Activated naive CD4-positive, alpha-beta T cell treated with Interleukin-2 at 50 U/mL for 16 hours (primary cell): ENCODE measurements around the gene NUP98.
"Not testable (repeated sequence)": the region's sequence is repeated elsewhere in the genome, so short reads cannot be mapped to it uniquely, and the experiment has no call there.

ENCODE experiments used
- DNase-seq: peaks from one replicate; pipeline ENCODE4 v3.0.0-alpha.2; 2020

NUP98 gene

GRCh38 chr11:3666023-3666530, 131.3 kb downstream of the NUP98 start:
- no peak for DNase-seq

- no peak for DNase-seq
Measured at GRCh38 chr11:3665336-3666022, 131.9 kb downstream of the NUP98 start.

GRCh38 chr11:3664032-3664630, 133.2 kb downstream of the NUP98 start:
- no peak for DNase-seq

- DNase-seq = no peak
Measured at GRCh38 chr11:3662856-3663255, 134.5 kb downstream of the NUP98 start.

GRCh38 chr11:3660960-3661359, 136.4 kb downstream of the NUP98 start:
- no peak for DNase-seq

GRCh38 chr11:3659595-3660515, 137.5 kb downstream of the NUP98 start:
- DNase-seq = no peak

- no peak for DNase-seq
Measured at GRCh38 chr11:3658252-3658651, 139.1 kb downstream of the NUP98 start.

- not testable (repeated sequence) for DNase-seq
Measured at GRCh38 chr11:3657331-3657730, 140.0 kb downstream of the NUP98 start.

- no peak for DNase-seq
Measured at GRCh38 chr11:3655547-3655946, 141.8 kb downstream of the NUP98 start.

GRCh38 chr11:3652514-3652913, 144.8 kb downstream of the NUP98 start:
- not testable (repeated sequence) for DNase-seq

GRCh38 chr11:3649374-3649773, 148.0 kb downstream of the NUP98 start:
- not testable (repeated sequence) for DNase-seq

GRCh38 chr11:3648843-3649242, 148.5 kb downstream of the NUP98 start:
- DNase-seq = not testable (repeated sequence)

GRCh38 chr11:3645552-3645951, 151.8 kb downstream of the NUP98 start:
- no peak for DNase-seq

- DNase-seq = no peak
Measured at GRCh38 chr11:3644817-3645235, 152.5 kb downstream of the NUP98 start, which contains the start of gene ART1. ART1 (plus strand) TSS chr11:3645128; CDS start chr11:3659214, 14,086 bp downstream.

- DNase-seq = not testable (repeated sequence)
Measured at GRCh38 chr11:3643102-3643546, 154.2 kb downstream of the NUP98 start.

- peak; percentile 82 for DNase-seq
Measured at GRCh38 chr11:3642071-3642951, 155.0 kb downstream of the NUP98 start.

GRCh38 chr11:3641701-3642070, 155.7 kb downstream of the NUP98 start, which contains the start of gene ART5:
ART5 (minus strand) TSS chr11:3641992; CDS start chr11:3641862, 130 bp downstream.
- no peak for DNase-seq

GRCh38 chr11:3641191-3641590, 156.2 kb downstream of the NUP98 start:
- DNase-seq = no peak

GRCh38 chr11:3639841-3640240, 157.5 kb downstream of the NUP98 start:
- no peak for DNase-seq

- no peak for DNase-seq
Measured at GRCh38 chr11:3638513-3638912, 158.8 kb downstream of the NUP98 start.

GRCh38 chr11:3637201-3637600, 160.2 kb downstream of the NUP98 start:
- no peak for DNase-seq
